A549 treated with AZD2906 at 1 μM for 4 hours (cell line): Measurements from ENCODE around the gene DPY19L1. TPM values are rescaled to one million over a fixed set of nuclear protein-coding genes. Genes with fewer than 3 reads are reported as not detected.

Source experiments
- total RNA-seq: library from RNA; stranded (reverse); fragments of 200-300 nt; extraction: Qiagen RNA extraction; gene quantifications from 5 replicates; pipeline ENCODE4 v1.2.3, GENCODE V29; 2022

The DPY19L1 gene
- total RNA-seq: 33.2 to 39.1 TPM (median 38.8 TPM) in 5 replicates

GRCh38 chr7:35037211-35037525 is at the start of gene DPY19L1:
Gene DPY19L1 (minus strand): TSS chr7:35037485. CDS start chr7:35037394, 91 bp downstream.

Other genes starting within 250 kb of the DPY19L1 start
- 1.6 to 2.6 TPM (median 2.2 TPM) in 5 replicates for gene TBX20, start 216.6 kb upstream of the DPY19L1 start, total RNA-seq